GM20431 (cell line): ENCODE results near the gene RNLS.
"Not testable (repeated sequence)": the region's sequence is repeated elsewhere in the genome, so short reads cannot be mapped to it uniquely, and the experiment has no call there.

Experiments used
- in situ Hi-C: fragments of 300-500 bp; cut with MseI, MboI; formaldehyde crosslinking; loops from one replicate; pipeline ENCODE4 v1.15.0; 2020; ENCODE audit warnings: low sequenced_read_pairs; ENCODE audit not compliant: unreplicated experiment

The RNLS gene

GRCh38 chr10:88372881-88373592, 210.1 kb downstream of the RNLS start:
- in situ Hi-C loops, result no loop called here

GRCh38 chr10:88372051-88372715, 210.9 kb downstream of the RNLS start:
- in situ Hi-C loops, result no loop called here

- in situ Hi-C loops, result no loop called here
Observed at GRCh38 chr10:88370713-88371112, 212.4 kb downstream of the RNLS start.

GRCh38 chr10:88366772-88367171, 216.3 kb downstream of the RNLS start:
- in situ Hi-C loops, result no loop called here

- in situ Hi-C loops, result no loop called here
Observed at GRCh38 chr10:88361995-88362807, 220.9 kb downstream of the RNLS start.

- in situ Hi-C loops, result no loop called here
Observed at GRCh38 chr10:88361494-88361893, 221.6 kb downstream of the RNLS start.

- in situ Hi-C loops, result not testable (repeated sequence)
Observed at GRCh38 chr10:88355750-88356149, 227.4 kb downstream of the RNLS start.

- in situ Hi-C loops, result no loop called here
Observed at GRCh38 chr10:88347597-88348304, 235.4 kb downstream of the RNLS start.

DNA sequence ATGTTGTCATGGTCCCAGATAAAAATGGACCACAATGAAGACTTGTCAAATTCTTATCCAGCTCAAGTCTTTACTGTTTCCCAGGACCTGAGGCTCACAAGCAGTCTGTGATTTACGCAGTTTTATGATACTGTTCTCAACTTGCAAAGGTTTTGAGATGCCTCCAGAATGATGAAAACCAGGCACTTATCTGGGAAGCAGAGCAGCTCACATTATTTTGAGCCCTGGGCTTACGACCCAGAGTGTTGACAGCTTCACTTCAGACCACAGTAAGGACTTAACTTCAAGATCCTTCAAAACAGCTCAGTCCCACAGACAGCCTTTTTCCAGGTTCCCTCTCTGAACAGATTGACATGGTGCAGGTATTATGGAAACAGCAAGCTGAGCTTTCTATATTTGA, 236.1 kb downstream of the RNLS start:
- in situ Hi-C loops, result no loop called here

DNA sequence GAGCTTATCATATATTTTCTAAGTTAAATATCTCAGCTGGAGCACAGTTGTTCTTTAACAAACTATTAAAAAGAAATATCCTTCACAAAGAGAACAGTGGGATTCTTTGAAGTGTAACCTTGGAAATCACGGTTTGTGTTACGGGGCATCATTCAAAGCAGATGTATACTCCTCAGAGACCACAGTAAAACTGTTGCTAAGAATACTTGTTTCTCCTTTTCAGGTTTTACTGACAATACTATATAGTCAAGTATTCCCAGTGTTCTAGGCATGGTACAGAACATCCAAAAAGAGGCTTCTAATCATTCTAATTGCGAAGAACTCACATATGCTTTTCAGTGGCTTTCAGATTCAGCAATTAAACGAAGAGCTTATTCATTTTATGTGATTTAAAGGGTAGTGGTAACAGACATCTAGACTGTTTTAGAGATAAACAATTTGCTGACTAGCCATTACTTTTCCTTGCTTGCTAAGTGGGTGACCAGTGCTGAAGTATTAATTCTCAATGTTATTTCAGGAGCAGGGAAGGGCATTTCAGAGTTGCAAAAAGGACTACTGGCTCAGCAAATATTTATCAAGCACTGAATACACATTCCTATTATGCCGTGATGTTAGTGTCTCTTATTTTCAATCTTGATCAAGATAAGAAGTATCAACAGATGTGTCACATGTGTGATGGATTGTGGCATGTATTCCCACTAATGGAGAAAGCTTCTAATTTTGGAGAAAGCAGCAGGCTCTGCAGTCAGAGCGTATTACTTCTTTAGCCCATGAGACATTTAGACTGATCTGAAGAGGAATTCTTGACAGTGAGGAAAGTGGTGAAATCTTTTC, 236.8 kb downstream of the RNLS start:
- in situ Hi-C loops, result no loop called here

GRCh38 chr10:88343761-88344484, 239.2 kb downstream of the RNLS start:
- in situ Hi-C loops, result no loop called here

GRCh38 chr10:88342733-88343310, 240.3 kb downstream of the RNLS start:
- in situ Hi-C loops, result no loop called here

- in situ Hi-C loops, result no loop called here
Observed at GRCh38 chr10:88337134-88337533, 246.0 kb downstream of the RNLS start.

- in situ Hi-C loops, result no loop called here
Observed at GRCh38 chr10:88336334-88336733, 246.8 kb downstream of the RNLS start.

DNA sequence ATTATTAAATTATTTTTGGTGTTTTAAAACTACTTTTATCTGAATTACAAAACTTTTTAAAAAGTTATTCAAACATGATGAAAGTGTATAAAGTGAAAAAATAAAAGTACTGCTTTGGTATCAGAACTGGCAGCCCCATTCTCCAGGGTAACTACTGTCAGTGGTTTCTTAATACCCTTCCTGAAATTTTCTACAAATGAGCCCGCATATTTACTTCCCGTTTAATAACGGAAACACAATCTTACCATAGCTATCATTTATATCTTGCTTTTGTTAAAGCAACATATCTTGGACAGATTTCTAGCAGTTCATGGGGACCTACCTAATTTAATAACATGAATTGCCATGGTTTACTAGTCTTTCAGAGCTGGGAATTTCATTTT, 249.9 kb downstream of the RNLS start:
- in situ Hi-C loops, result no loop called here

GRCh38 chr10:88332503-88333247, 250.4 kb downstream of the RNLS start:
- in situ Hi-C loops, result no loop called here

DNA sequence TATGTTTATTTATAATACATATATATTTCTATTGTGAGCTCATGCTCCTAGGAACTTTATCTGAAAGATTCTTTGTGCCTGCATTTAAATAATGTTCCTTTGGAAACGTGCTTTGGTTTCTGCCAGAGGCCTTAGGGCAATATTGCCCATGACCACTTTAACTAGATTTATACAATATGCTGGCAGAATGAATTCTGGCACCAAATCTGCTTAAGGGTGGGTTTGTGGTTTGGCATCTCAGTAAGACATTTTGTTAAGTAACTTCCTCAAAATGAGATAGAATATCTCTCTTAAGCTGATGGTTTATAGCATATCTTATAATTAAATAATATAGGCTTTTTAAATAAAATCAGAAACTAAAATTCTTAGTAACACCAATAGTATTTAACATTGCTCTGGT, 252.9 kb downstream of the RNLS start:
- in situ Hi-C loops, result no loop called here
